SK-N-MC (cell line): ENCODE data around the gene MINDY4.

ENCODE experiments used
- DNase-seq: peaks from one replicate; pipeline ENCODE4 v3.0.0-alpha.2; 2011; ENCODE audit warnings: low read depth, low spot score
- H3K27ac ChIP-seq: fragments of 200-600 bp; sonication (generic); 2 replicates; pipeline ENCODE4 v1.5.1; 2016; ENCODE audit warnings: mixed run types
- H3K36me3 ChIP-seq: fragments of 200-600 bp; sonication (generic); 2 replicates; pipeline ENCODE4 v1.6.1; 2017; ENCODE audit warnings: antibody characterized with exemption, low read length, mixed read lengths; ENCODE audit not compliant: insufficient read depth
- H3K4me3 ChIP-seq: fragments of 200-600 bp; sonication (generic); 2 replicates; pipeline ENCODE4 v1.5.1; 2016
- H3K9ac ChIP-seq: fragments of 200-600 bp; sonication (generic); 2 replicates; pipeline ENCODE4 v1.8.0; 2017; ENCODE audit warnings: mixed run types, mixed read lengths; ENCODE audit not compliant: insufficient read length
- H3K9me3 ChIP-seq: fragments of 200-600 bp; sonication (generic); 2 replicates; pipeline ENCODE4 v1.6.1; 2017; ENCODE audit warnings: low read depth, mild to moderate bottlenecking, antibody characterized with exemption, low read length, moderate library complexity, mixed read lengths
- EZH2 ChIP-seq: fragments of 200-600 bp; sonication (generic); IDR thresholded peaks from one replicate; pipeline ENCODE4 v1.6.1; 2017; ENCODE audit warnings: antibody characterized with exemption
- FOXP2 ChIP-seq: optimal IDR thresholded peaks from 2 replicates; pipeline ENCODE3; 2011; ENCODE audit warnings: mild to moderate bottlenecking, moderate library complexity; ENCODE audit not compliant: insufficient read depth; ENCODE audit errors: extremely low read length, control extremely low read depth
- POLR2AphosphoS5 ChIP-seq: IDR thresholded peaks from 2 replicates; pipeline ENCODE4 v1.6.1; 2012; ENCODE audit warnings: mild to moderate bottlenecking, low read depth, low read length, borderline replicate concordance

The MINDY4 gene

GRCh38 chr7:30881448-30881847, 110.2 kb downstream of the MINDY4 start:
- no peak for DNase-seq
- no peaks in the 10 kb centered on the region for H3K36me3 ChIP-seq
- no peak overlapping the region for H3K9ac ChIP-seq
- no peaks in the 10 kb centered on the region for H3K9me3 ChIP-seq
- H3K27ac ChIP-seq, result no peak overlapping the region
- H3K4me3 ChIP-seq, result no peak overlapping the region
- TF ChIP-seq FOXP2, result no peak
- no peak for TF ChIP-seq POLR2AphosphoS5
- no peak for TF ChIP-seq EZH2

DNA sequence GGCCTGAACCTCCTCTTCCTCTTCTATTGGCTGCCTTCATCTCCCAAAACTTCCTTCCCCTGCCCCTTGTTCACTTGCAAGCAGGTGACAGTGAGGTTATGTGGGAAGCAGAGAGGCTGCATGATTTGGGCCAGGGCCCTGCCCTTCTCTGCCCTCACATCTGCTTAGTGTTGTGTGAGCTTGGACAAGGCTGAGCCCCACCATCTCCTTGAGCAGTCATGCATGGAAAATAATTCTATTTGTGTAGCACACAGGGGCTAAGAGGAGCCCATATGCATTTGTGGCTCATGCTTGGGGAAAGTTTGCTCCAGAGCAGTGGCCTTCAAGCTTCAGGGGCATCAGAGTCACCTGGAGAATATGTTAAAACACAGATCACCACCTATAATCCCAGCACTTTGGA, 113.7 kb downstream of the MINDY4 start:
- Histone ChIP-seq H3K4me3 (no peak overlapping the region), H3K9me3 (no peaks in the 10 kb centered on the region), H3K9ac (no peak overlapping the region), H3K36me3 (no peaks in the 10 kb centered on the region), H3K27ac (no peak overlapping the region)
- no peak for DNase-seq
- TF ChIP-seq EZH2 (no peak), FOXP2 (no peak), POLR2AphosphoS5 (no peak)

- Histone ChIP-seq H3K36me3 (no peaks in the 10 kb centered on the region), H3K4me3 (no peak overlapping the region), H3K27ac (no peak overlapping the region), H3K9me3 (no peaks in the 10 kb centered on the region), H3K9ac (no peak overlapping the region)
- TF ChIP-seq EZH2, result no peak
- DNase-seq, result no peak
These were observed 115.4 kb downstream of the MINDY4 start for GRCh38 chr7:30886608-30887011.

DNA sequence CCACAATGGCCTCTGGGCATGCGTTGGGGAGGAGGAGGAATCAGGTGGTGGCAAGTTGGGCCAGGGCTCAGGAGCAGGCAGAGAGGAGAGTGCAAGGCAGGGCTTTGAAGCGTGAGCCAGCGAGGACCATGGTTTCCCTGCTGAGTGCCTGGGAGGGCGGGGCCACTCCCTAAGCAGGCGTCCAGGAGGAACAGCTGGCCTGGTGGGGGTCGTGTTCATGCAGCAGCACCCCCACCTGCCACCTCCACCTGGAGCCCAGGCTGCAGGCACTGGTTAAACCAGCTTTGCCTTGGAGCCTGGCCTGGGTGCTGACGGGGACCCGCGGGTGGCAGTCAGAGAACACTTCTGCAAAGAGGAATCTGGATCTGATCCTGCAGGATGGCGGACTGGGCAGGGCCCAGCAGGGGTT, 116.3 kb downstream of the MINDY4 start:
- no peak for DNase-seq
- Histone ChIP-seq H3K9ac (no peak overlapping the region), H3K36me3 (no peaks in the 10 kb centered on the region), H3K9me3 (no peaks in the 10 kb centered on the region), H3K27ac (no peak overlapping the region), H3K4me3 (no peak overlapping the region)
- TF ChIP-seq EZH2 (no peak), FOXP2 (no peak), POLR2AphosphoS5 (no peak)

GRCh38 chr7:30888747-30889146, 117.5 kb downstream of the MINDY4 start:
- Histone ChIP-seq H3K9me3 (no peaks in the 10 kb centered on the region), H3K4me3 (no peak overlapping the region), H3K9ac (no peak overlapping the region), H3K36me3 (no peaks in the 10 kb centered on the region), H3K27ac (no peak overlapping the region)
- no peak for DNase-seq
- TF ChIP-seq POLR2AphosphoS5 (no peak), EZH2 (no peak)

DNA sequence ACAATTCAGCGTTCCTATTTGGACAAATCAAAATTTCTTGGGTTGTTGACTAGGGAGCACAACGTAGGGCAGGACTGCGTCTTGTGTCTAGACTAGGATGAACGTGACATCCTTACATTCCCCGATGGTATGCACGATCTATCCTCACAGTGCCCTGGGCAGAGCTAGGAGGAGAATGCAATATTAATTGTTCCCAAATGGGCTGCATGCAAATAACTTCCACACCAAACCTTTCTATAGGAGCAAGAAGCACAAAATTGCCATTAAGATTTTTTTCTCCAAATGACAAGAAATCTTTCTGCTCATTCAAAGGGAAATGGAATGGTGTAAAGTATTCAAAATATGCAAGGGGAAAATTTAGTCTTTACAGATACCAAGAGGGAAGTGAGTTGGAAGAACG, 119.0 kb downstream of the MINDY4 start:
- Histone ChIP-seq H3K9ac (no peak overlapping the region), H3K4me3 (no peak overlapping the region), H3K27ac (no peak overlapping the region), H3K36me3 (no peaks in the 10 kb centered on the region), H3K9me3 (no peaks in the 10 kb centered on the region)
- DNase-seq, result no peak
- TF ChIP-seq FOXP2, result no peak
- no peak for TF ChIP-seq POLR2AphosphoS5
- TF ChIP-seq EZH2, result no peak

DNA sequence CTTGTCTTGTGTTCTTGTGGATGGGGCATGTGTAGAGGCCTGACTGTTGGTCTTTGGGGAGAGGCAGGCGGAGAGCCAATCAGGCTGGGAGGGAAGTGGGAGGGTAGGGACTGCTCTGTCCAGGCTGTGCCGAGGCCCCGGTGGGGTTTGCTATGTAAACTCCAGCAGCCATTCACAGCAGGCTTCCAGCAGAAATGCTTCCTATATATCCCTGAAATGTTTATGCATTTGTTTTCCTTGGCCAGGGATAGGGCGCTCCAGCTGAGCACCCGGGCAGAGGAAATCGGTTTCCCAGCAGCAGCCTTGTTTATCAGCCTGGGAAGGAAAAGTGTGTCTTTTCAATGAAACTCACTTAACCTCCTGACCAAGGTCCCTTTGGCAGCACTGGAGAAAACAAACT, 122.1 kb downstream of the MINDY4 start:
- H3K36me3 ChIP-seq, result no peaks in the 10 kb centered on the region
- H3K4me3 ChIP-seq, result no peak overlapping the region
- DNase-seq, result no peak
- H3K9ac ChIP-seq, result no peak overlapping the region
- no peaks in the 10 kb centered on the region for H3K9me3 ChIP-seq
- H3K27ac ChIP-seq, result no peak overlapping the region
- no peak for TF ChIP-seq EZH2
- TF ChIP-seq POLR2AphosphoS5, result no peak
- no peak for TF ChIP-seq FOXP2

DNA sequence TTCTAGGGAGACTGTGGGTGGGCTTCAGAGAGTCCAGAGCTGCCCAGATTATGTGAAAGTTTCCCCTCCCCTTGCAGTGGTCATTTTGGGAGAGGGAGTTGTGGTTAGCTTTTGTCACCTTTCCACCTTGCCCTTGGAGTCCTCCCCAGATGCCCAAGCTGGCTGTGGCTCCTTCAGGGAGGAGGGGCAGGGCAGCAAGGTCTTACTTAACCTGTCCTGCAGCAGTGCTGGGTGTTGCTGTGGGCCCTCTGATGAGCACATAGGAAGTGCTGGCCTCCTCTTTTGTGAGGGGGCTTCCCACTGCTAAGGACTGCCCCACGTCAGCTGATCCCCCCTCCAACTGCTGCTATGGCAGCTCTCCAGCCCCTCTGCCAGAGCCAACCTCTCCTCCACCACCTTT, 122.8 kb downstream of the MINDY4 start:
- DNase-seq, result no peak
- Histone ChIP-seq H3K27ac (no peak overlapping the region), H3K9ac (no peak overlapping the region), H3K36me3 (no peaks in the 10 kb centered on the region), H3K4me3 (no peak overlapping the region), H3K9me3 (no peaks in the 10 kb centered on the region)
- TF ChIP-seq POLR2AphosphoS5, result no peak
- TF ChIP-seq EZH2, result no peak
- no peak for TF ChIP-seq FOXP2

GRCh38 chr7:30894866-30895605, 123.8 kb downstream of the MINDY4 start:
- DNase-seq, result no peak
- H3K27ac ChIP-seq, result no peak overlapping the region
- no peak overlapping the region for H3K4me3 ChIP-seq
- TF ChIP-seq FOXP2, result no peak
- no peak for TF ChIP-seq POLR2AphosphoS5
- TF ChIP-seq EZH2, result no peak
- H3K9ac ChIP-seq, result no peak overlapping the region
- H3K36me3 ChIP-seq, result no peaks in the 10 kb centered on the region
- no peaks in the 10 kb centered on the region for H3K9me3 ChIP-seq
